OCI-LY7 (cell line): ENCODE measurements around the gene GTF2IRD1. TPM values are rescaled to one million over a fixed set of nuclear protein-coding genes. Genes with fewer than 3 reads are reported as not detected.

Experiments
- BruUV-seq: library from RNA; stranded (reverse); fragments of 400-500 nt; replicated peaks from 2 replicates; lab custom pipeline; 2021; lab: Mats Ljungman, UMichigan
- CTCF ChIA-PET: fragments of 300-600 bp; sonication (Branson Sonifier 250); formaldehyde crosslinking; loops from one replicate; lab custom pipeline; 2022; ENCODE audit warnings: antibody characterized with exemption; ENCODE audit not compliant: unreplicated experiment; lab: Charles Lee
- POLR2A ChIA-PET: fragments of 300-600 bp; sonication (Branson Sonifier 250); formaldehyde crosslinking; loops from one replicate; lab custom pipeline; 2022; ENCODE audit warnings: antibody characterized with exemption; lab: Charles Lee
- DNase-seq: peaks from one replicate; pipeline ENCODE4 v3.0.0-alpha.2; 2015; ENCODE audit warnings: low spot score
- H2AFZ ChIP-seq: fragments of 200-600 bp; sonication (generic), shearing (Covaris generic); 2 replicates; pipeline ENCODE4 v1.6.1; 2014; ENCODE audit warnings: mild to moderate bottlenecking, antibody characterized with exemption, low read length, moderate library complexity
- H3K27ac ChIP-seq: fragments of 200-600 bp; sonication (generic); 2 replicates; pipeline ENCODE4 v1.5.1; 2014; ENCODE audit warnings: mixed run types, low read depth, mild to moderate bottlenecking, moderate library complexity, low read length, inconsistent platforms; ENCODE audit not compliant: poor library complexity, severe bottlenecking
- H3K36me3 ChIP-seq: fragments of 200-600 bp; sonication (generic); 2 replicates; pipeline ENCODE4 v1.6.1; 2014; ENCODE audit warnings: mild to moderate bottlenecking, antibody characterized with exemption, low read length, moderate library complexity, mixed read lengths; ENCODE audit not compliant: insufficient read depth
- H3K4me1 ChIP-seq: fragments of 200-600 bp; sonication (generic); 2 replicates; pipeline ENCODE4 v1.5.1; 2014; ENCODE audit warnings: mild to moderate bottlenecking, low read length; ENCODE audit not compliant: insufficient read depth, poor library complexity, severe bottlenecking
- H3K4me2 ChIP-seq: fragments of 200-600 bp; sonication (generic); 2 replicates; pipeline ENCODE4 v1.6.1; 2014; ENCODE audit warnings: mild to moderate bottlenecking, low read length
- H3K4me3 ChIP-seq: fragments of 200-600 bp; sonication (generic); 2 replicates; pipeline ENCODE4 v1.5.1; 2014; ENCODE audit warnings: mild to moderate bottlenecking, low read depth, low read length; ENCODE audit not compliant: poor library complexity, severe bottlenecking
- H3K79me2 ChIP-seq: fragments of 200-600 bp; sonication (generic); 2 replicates; pipeline ENCODE4 v1.6.1; 2016; ENCODE audit warnings: low read depth, mild to moderate bottlenecking, low read length, moderate library complexity, mixed read lengths; ENCODE audit not compliant: insufficient read depth
- H3K9me2 ChIP-seq: fragments of 200-600 bp; sonication (generic); 2 replicates; pipeline ENCODE4 v1.6.1; 2016; ENCODE audit warnings: mild to moderate bottlenecking, low read length, mixed read lengths; ENCODE audit not compliant: insufficient read depth
- H3K9me3 ChIP-seq: fragments of 200-600 bp; sonication (generic); 2 replicates; pipeline ENCODE4 v1.6.1; 2014; ENCODE audit warnings: mild to moderate bottlenecking, mixed run types, low read length, mixed read lengths
- H4K20me1 ChIP-seq: fragments of 200-600 bp; sonication (generic); 2 replicates; pipeline ENCODE4 v1.6.1; 2014; ENCODE audit warnings: mild to moderate bottlenecking, antibody characterized with exemption, low read length, moderate library complexity, mixed read lengths; ENCODE audit not compliant: insufficient read depth
- EZH2phosphoT487 ChIP-seq: fragments of 200-600 bp; sonication (generic); IDR thresholded peaks from 2 replicates; pipeline ENCODE4 v1.6.1; 2018; ENCODE audit warnings: low read depth, borderline replicate concordance, mild to moderate bottlenecking, mixed run types, antibody characterized with exemption, low read length, moderate library complexity, mixed read lengths
- intact Hi-C: fragments of 100-400 bp; cut with micrococcal nuclease; formaldehyde crosslinking; loops from one replicate; pipeline ENCODE4 v1.10.0; 2022; ENCODE audit not compliant: unreplicated experiment
- total RNA-seq, 2 experiments: library from RNA; depleted of rRNA in 1 of 2; stranded (reverse); fragments of >200 nt in 1 of 2; shearing (Covaris generic) in 1 of 2; gene quantifications; 2 replicates each; pipeline ENCODE4 v1.2.3, GENCODE V29; 2014 to 2022
- TF ChIP-seq, protein P1 (sequence below): fragments of 200-600 bp; sonication (generic); conservative IDR thresholded peaks from 2 replicates; pipeline ENCODE4 v1.5.1; 2014; ENCODE audit warnings: mild to moderate bottlenecking, antibody characterized with exemption, low read length, moderate library complexity, mixed read lengths

Gene GTF2IRD1
- total RNA-seq, 2 experiments from 2014 or later = 4.4 to 34.3 TPM

DNA sequence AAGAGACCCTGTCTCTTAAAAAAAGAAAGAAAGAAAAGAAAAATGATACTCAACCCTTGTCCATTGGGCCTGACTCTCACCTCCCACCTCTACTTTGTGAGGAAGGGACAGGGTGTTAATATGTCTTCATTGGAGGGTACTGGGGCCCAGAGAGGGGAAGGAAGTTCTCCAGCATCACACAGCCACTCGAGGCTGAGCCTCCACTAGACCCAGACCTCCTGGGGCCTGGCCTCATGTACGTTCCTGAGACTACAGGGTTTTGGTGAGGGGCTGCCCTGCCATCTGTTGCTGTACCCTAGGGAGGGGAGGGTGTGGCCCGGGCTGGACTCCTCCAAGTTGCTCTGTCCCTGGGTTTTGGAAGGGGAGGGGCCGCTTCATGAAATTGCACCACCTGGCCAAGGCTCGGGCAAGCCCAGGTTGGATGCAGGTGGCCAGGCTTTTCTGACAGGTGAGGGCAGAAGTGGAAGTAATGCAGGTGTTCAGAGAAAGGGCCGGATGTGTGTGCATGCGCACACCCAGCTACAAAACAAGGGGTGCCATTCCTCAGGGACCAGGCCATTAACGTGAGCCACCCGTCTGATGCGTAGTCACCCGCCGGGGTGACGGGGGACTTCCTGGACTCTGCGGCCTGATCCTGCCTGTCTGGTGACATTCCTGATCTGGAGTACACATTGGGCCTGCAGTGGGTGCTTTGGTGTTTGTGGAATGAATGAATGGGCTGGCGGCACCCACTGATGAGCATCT is 21.7 kb downstream of the GTF2IRD1 start:
- Histone ChIP-seq H3K9me3 (no peaks in the 10 kb centered on the region), H3K4me2 (peak overlapping the region; percentile 32), H4K20me1 (no peaks in the 10 kb centered on the region), H3K27ac (peak overlapping the region; percentile 20), H3K79me2 (no peaks in the 10 kb centered on the region), H3K4me1 (peaks cover 37% of the 10 kb centered on the region), H2AFZ (no peak overlapping the region), H3K9me2 (no peaks in the 10 kb centered on the region), H3K4me3 (peak overlapping the region; percentile 12), H3K36me3 (no peaks in the 10 kb centered on the region)
- TF ChIP-seq, protein P1, sequence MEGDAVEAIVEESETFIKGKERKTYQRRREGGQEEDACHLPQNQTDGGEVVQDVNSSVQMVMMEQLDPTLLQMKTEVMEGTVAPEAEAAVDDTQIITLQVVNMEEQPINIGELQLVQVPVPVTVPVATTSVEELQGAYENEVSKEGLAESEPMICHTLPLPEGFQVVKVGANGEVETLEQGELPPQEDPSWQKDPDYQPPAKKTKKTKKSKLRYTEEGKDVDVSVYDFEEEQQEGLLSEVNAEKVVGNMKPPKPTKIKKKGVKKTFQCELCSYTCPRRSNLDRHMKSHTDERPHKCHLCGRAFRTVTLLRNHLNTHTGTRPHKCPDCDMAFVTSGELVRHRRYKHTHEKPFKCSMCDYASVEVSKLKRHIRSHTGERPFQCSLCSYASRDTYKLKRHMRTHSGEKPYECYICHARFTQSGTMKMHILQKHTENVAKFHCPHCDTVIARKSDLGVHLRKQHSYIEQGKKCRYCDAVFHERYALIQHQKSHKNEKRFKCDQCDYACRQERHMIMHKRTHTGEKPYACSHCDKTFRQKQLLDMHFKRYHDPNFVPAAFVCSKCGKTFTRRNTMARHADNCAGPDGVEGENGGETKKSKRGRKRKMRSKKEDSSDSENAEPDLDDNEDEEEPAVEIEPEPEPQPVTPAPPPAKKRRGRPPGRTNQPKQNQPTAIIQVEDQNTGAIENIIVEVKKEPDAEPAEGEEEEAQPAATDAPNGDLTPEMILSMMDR = no peak
- no peak for TF ChIP-seq EZH2phosphoT487
- DNase-seq = peak; percentile 83
- no TSS peak for BruUV-seq
- CTCF ChIA-PET = no interaction called here
- intact Hi-C loops = loop anchor here (1.0 kb wide), 1 partner anchor 10 kb away; no protein-coding TSS in a partner anchor
- POLR2A ChIA-PET = interaction anchor here (0.6 kb wide), 1 partner anchor 400 kb away, joined by 4 read pairs; no protein-coding TSS in a partner anchor

DNA sequence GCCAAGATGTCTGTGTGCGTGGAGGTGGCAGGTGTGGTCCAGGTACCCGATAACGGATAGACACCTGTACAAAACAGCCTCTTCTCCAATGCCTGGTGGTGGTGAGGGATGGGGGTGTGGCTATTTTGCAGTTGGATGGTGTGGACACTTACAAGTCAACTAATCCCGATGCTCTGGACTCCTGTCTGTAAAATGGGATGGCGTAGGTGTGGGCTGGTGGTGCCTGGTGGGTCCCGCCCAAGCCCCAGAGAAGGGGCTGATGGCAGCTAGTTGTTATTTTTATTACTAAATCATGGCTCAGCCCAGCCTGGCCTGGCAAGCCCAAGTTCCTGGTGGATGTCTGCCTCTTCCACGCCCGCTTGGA is 22.3 kb downstream of the GTF2IRD1 start:
- Histone ChIP-seq H3K9me3 (no peaks in the 10 kb centered on the region), H3K79me2 (no peaks in the 10 kb centered on the region), H3K4me3 (peak overlapping the region; percentile 12), H3K4me2 (peak overlapping the region; percentile 32), H2AFZ (no peak overlapping the region), H3K4me1 (peaks cover 37% of the 10 kb centered on the region), H3K36me3 (no peaks in the 10 kb centered on the region), H3K9me2 (no peaks in the 10 kb centered on the region), H4K20me1 (no peaks in the 10 kb centered on the region), H3K27ac (peak overlapping the region; percentile 20)
- DNase-seq = no peak
- TF ChIP-seq, protein P1 = no peak
- TF ChIP-seq EZH2phosphoT487 = no peak
- ChIA-PET CTCF (interaction anchor here (1.0 kb wide), 1 partner anchor 9 kb away, joined by 4 read pairs; no protein-coding TSS in a partner anchor), POLR2A (interaction anchor here (0.6 kb wide), 2 partner anchors 113 to 401 kb away, joined by 4 to 7 read pairs; no protein-coding TSS in a partner anchor)
- BruUV-seq = no TSS peak
- intact Hi-C loops = loop anchor here (1.0 kb wide), 1 partner anchor 11 kb away; no protein-coding TSS in a partner anchor

DNA sequence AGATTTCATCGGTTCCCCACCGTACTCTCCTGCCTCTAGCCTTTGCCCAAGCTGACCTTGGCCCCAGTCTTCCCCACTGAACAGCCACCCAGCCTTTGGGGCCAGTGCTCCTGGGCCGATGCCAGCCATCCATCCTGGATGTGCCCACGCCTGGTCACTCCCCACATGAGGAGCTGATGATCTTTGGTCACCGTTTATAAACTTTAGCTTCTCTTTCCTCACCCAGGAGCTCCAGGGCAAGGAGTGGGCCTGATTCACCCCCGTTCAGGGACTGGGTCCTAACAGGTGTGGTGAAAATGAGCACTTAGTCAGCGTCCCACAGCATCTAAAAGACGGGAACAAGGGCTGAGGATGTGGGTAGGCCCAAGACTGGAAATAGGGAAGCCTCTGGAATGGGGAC is 22.9 kb downstream of the GTF2IRD1 start:
- Histone ChIP-seq H2AFZ (no peak overlapping the region), H3K4me1 (peaks cover 37% of the 10 kb centered on the region), H3K9me3 (no peaks in the 10 kb centered on the region), H3K4me2 (no peak overlapping the region), H3K9me2 (no peaks in the 10 kb centered on the region), H4K20me1 (no peaks in the 10 kb centered on the region), H3K36me3 (no peaks in the 10 kb centered on the region), H3K27ac (no peak overlapping the region), H3K79me2 (no peaks in the 10 kb centered on the region), H3K4me3 (no peak overlapping the region)
- TF ChIP-seq, protein P1 = no peak
- TF ChIP-seq EZH2phosphoT487 = no peak
- no peak for DNase-seq
- intact Hi-C loops = no loop called here
- BruUV-seq = no TSS peak
- ChIA-PET POLR2A (interaction anchor here (0.6 to 0.7 kb wide), 2 partner anchors 38 to 113 kb away, joined by 4 to 7 read pairs; no protein-coding TSS in a partner anchor), CTCF (interaction anchor here (0.6 to 1.0 kb wide), 2 partner anchors 10 to 28 kb away, joined by 3 to 4 read pairs; no protein-coding TSS in a partner anchor)
